ENCODE results near the gene DCLK3. TPM values are rescaled to one million over a fixed set of nuclear protein-coding genes. Genes with fewer than 3 reads are reported as not detected.

DCLK3 gene
- total RNA-seq, 1 experiment from 2014 or later, result 1.4 TPM

DNA sequence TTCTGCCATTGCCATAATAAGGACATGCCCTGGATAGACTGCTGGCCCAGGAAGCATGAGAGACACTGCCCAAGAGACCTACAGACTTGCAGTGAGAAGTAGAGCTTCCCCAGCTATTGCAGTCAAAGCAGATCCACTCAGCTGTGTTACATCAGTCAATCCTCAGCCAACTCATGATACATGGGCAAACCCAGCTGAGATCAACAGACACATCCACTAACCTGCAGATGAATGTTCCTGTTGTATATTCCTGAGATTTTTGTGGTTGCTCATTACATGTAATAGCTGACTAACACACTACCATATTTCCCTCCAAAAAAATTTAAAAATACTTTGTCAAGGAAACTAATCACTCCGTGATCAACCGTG lies 68.6 kb downstream of the DCLK3 start:
- no peak overlapping the region for H3K27ac Mint-ChIP-seq
- Histone ChIP-seq H3K18ac (ENCODE audit: insufficient read length, low read depth, low read length) (no peak overlapping the region), H4K5ac (ENCODE audit: insufficient read length, low read depth, low read length) (no peak overlapping the region), H3K4me1 (ENCODE audit: insufficient read depth, low read length) (peaks cover 2% of the 10 kb centered on the region; the same call in 1 of the 2 replicates), H4K91ac (ENCODE audit: insufficient read length, low read depth, low read length) (no peak overlapping the region), H3K23ac (ENCODE audit: insufficient read length, low read depth, low read length) (no peak overlapping the region), H3K27me3 (ENCODE audit: insufficient read depth, low read length) (no peaks in the 10 kb centered on the region), H2BK20ac (ENCODE audit: low read depth, low read length, poor library complexity, severe bottlenecking) (no peak overlapping the region), H3K14ac (ENCODE audit: insufficient read depth, low read length) (no peak overlapping the region), H3K9me3 (ENCODE audit: control insufficient read depth, low read depth, low read length) (no peaks in the 10 kb centered on the region), H3K23me2 (ENCODE audit: insufficient read length, low read depth, low read length, poor library complexity, severe bottlenecking) (no peaks in the 10 kb centered on the region), H3K56ac (ENCODE audit: insufficient read length, low read depth, low read length) (no peak overlapping the region), H2BK12ac (ENCODE audit: insufficient read length, low read depth, low read length) (no peak overlapping the region), H3K27ac (ENCODE audit: insufficient read length, low read depth, low read length) (no peak overlapping the region), H2BK5ac (ENCODE audit: insufficient read length, low read length) (no peak overlapping the region), H3K9ac (ENCODE audit: extremely low read depth, insufficient read length, low read length) (no peak overlapping the region), H3K79me1 (ENCODE audit: insufficient read depth, low read depth, low read length, poor library complexity, severe bottlenecking) (no peaks in the 10 kb centered on the region), H2BK15ac (ENCODE audit: low read depth, low read length) (no peak overlapping the region), H2AFZ (ENCODE audit: low read length) (no peak overlapping the region), H3K4ac (ENCODE audit: low read depth, low read length) (no peak overlapping the region), H3T11ph (ENCODE audit: low read length) (no peak overlapping the region), H4K8ac (replicated peaks; ENCODE audit: insufficient read length, low read depth, low read length) (no peak overlapping the region), H2AK5ac (ENCODE audit: insufficient read length, low read length) (no peak overlapping the region), H2BK120ac (ENCODE audit: low read depth, low read length, poor library complexity, severe bottlenecking) (no peak overlapping the region), H4K20me1 (ENCODE audit: control insufficient read depth, insufficient read depth, insufficient read length) (no peaks in the 10 kb centered on the region), H3K4me2 (ENCODE audit: insufficient read depth, insufficient read length, low read length) (no peak overlapping the region), H3K79me2 (ENCODE audit: insufficient read depth, low read length) (no peaks in the 10 kb centered on the region)
- no peak for DNase-seq
- peaks cover 0 to 10% (median 4%) of the 10 kb centered on the region in 3 experiments; a peak in 6 of 7 replicates for H3K36me3 Mint-ChIP-seq (ENCODE audit: insufficient read depth in 1 of 3, low read depth in 3 of 3)
- peaks cover 12 to 18% of the 10 kb centered on the region in 2 experiments; a peak in 4 of 5 replicates for H3K9me3 Mint-ChIP-seq
- peaks cover 30 to 38% of the 10 kb centered on the region in 2 experiments for H3K4me1 Mint-ChIP-seq
- H3K4me3 Mint-ChIP-seq, result no peak overlapping the region
- no peaks in the 10 kb centered on the region; the same call in 1 of the 2 replicates for H3K27me3 Mint-ChIP-seq (ENCODE audit: low read depth)
- TF ChIP-seq, protein P1, sequence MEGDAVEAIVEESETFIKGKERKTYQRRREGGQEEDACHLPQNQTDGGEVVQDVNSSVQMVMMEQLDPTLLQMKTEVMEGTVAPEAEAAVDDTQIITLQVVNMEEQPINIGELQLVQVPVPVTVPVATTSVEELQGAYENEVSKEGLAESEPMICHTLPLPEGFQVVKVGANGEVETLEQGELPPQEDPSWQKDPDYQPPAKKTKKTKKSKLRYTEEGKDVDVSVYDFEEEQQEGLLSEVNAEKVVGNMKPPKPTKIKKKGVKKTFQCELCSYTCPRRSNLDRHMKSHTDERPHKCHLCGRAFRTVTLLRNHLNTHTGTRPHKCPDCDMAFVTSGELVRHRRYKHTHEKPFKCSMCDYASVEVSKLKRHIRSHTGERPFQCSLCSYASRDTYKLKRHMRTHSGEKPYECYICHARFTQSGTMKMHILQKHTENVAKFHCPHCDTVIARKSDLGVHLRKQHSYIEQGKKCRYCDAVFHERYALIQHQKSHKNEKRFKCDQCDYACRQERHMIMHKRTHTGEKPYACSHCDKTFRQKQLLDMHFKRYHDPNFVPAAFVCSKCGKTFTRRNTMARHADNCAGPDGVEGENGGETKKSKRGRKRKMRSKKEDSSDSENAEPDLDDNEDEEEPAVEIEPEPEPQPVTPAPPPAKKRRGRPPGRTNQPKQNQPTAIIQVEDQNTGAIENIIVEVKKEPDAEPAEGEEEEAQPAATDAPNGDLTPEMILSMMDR (conservative IDR thresholded peaks at IDR 0.05), result no peak
- no CpG with 5 or more reads among the region's 2 CpGs for WGBS (ENCODE audit: extremely low coverage, insufficient read length, low lambda C conversion rate)

All from H9 (cell line).